ENCODE results near the gene YEATS4. TPM values are rescaled to one million over a fixed set of nuclear protein-coding genes. Genes with fewer than 3 reads are reported as not detected.

Gene YEATS4
- 31.1 TPM for total RNA-seq

GRCh38 chr12:69359531-69360347, at the start of gene YEATS4:
Gene YEATS4 (plus strand): TSS chr12:69359743. CDS start chr12:69359973, 230 bp downstream.

GRCh38 chr12:69348162-69348938, 11.2 kb upstream of the YEATS4 start, which contains the start of gene LYZ:
Gene LYZ (plus strand): TSS chr12:69348381. CDS start chr12:69348409, 28 bp downstream.

Small RNA genes within 50 kb of the gene (small RNA-seq; reads per million reads assigned to genes)
- not detected for gene RN7SL804P

Other genes starting within 250 kb of the YEATS4 start
- 104 TPM for gene CPSF6, start 120.2 kb upstream of the YEATS4 start, total RNA-seq
- gene LYZ, start 11.4 kb upstream of the YEATS4 start, total RNA-seq, result 7.4 TPM
- gene FRS2, start 110.6 kb downstream of the YEATS4 start, total RNA-seq, result 61.6 TPM
- gene CCT2, start 225.7 kb downstream of the YEATS4 start, total RNA-seq, result 239 TPM

All from diencephalon (tissue), 1 donor.